Stimulated activated CD4-positive, alpha-beta T cell treated with anti-CD3 and anti-CD28 coated beads, TNF-alpha, amount 100 ng/mL, for 48 hours (primary cell): ENCODE measurements around the gene SLC24A3.
"Not testable (repeated sequence)": the region's sequence is repeated elsewhere in the genome, so short reads cannot be mapped to it uniquely, and the experiment has no call there.

Experiments used
- DNase-seq, 3 donors: peaks; one replicate each; pipeline ENCODE4 v3.0.0-alpha.2; 2020; ENCODE audit warnings: low read depth in 3 of 3

SLC24A3 gene

DNA sequence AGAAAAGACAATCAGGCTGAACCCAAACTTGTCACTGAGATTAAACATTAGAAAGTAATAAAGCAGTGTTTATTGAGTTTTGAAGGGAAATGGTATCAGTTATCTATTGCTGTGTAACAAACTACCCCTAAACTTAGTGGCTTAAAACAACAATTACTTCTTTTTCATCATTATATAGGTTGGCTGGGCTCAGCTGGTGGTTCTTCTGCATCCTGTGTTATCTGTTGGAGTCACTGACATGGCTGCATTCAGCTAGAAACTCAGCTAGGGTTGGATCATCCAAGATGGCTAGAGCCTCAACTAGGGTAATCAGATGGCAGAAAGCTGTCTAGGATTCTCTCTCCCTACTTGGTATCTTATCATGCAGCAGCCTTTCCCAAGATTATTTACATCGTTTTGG lies 533.1 kb downstream of the SLC24A3 start:
- DNase-seq: no peak

DNA sequence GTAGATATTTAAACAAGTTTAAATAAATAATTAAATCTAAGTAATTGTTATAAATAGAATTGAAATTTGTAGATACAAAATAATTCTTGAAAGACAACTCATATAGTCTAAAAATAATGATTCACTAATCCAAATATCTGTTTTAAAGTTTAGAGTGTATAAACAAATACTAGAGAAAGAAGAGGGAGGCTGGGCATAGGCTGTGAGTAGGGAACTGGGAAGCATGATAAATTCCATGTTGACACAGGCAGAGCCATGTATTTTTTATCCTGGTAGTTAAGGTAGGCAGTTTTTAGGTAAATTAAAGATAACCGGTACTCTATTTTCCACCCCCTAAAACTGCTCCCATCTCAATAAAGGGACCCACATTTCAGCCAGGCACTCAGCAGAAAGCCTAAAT lies 534.0 kb downstream of the SLC24A3 start:
- DNase-seq: no peak

DNA sequence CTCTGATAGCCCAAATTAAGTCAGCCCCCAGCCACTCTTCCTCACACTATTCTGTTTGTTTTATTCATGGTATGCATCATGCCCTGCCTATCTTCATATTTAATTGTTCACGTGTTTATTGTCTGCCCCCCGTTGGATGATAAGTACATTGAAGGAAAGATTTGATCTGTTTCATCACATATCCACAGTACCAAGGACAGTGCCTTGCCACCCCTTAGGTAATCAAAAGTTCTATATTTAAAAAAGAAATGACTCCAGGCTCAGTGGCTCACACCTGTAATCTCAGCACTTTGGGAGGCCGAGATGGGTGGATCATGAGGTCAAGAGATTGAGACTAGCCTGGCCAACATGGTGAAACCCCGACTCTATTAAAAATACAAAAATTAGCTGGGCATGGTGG lies 535.5 kb downstream of the SLC24A3 start:
- DNase-seq: no peak

GRCh38 chr20:19748681-19749080 lies 536.2 kb downstream of the SLC24A3 start:
- no peak for DNase-seq

DNA sequence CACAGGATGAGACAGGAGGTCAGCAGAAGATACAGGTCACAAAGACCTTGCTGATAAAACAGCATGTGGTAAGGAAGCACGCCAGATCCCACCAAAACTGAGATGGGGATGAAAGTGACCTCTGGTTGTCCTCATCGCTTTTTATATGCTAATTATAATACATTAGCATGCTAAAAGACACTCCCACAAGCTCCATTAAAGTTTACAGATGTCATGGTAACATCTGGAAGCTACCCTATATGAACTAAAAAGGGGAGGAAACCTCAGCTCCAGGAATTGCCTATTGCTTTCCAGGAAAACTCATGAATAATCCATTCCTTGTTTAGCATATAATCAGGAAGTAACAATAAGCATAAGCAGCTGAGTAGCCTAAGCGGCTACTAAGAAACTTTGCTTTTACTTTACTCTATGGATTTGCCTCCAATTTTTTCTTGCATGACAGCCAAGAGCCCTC lies 537.2 kb downstream of the SLC24A3 start:
- DNase-seq: no peak

DNA sequence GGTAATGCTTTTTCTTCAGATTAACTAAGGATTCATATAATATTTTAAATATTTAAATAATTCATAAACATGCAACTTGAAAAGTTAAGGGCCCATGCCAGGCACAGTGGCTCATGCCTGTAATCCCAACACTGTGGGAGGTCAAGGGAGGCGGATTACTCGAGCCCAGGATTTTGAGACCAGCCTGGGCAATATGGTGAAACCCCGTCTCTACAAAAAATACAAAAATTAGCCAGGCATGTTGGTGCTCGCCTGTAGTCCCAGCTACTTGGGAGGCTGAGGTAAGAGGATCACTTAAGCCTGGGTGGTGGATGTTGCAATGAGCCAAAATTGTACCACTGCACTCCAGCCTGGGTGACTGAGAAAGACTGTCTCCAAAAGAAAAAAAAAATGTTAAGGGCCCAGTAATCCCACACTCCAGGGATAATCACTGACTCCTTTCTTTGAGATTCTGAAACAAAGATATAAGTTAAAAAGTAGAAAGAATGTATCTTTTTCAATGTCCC lies 537.7 kb downstream of the SLC24A3 start:
- no peak for DNase-seq

DNA sequence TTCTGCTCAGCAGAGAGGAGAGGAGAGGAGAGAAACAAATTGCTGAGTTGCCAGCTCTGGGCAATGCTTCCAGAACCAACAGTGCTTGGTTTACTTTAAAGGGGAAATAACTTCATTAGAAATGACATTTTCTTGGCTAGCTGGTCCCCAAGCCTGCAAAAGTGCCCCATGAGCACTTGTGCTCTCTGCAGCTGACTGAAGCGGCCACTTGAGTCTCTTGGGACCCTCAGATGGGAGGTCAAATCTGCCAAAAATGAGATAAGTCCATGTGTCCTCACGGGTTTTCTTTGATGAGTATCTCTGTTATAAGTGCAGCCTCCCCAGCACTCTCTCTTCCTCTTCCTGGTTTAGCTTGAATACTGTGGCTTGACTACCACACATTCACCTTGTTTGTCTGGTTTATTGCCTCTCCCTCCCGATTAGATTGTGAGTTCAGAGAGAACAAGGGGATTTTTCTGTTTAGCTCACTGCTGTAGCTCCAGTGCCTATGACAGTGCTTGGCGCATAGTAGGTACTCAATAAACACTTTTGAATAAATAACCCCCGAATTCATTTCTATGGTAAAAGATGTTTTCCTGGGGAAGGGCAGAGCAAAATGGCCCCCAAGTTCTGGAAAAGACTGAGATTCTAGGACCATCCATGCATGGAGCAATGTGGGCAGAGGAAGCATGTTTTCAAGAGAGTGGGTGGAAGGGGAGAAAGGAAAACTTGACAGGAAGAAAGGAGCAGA lies 538.6 kb downstream of the SLC24A3 start:
- no peak for DNase-seq

- DNase-seq: not testable (repeated sequence)
Measured at GRCh38 chr20:19754201-19754600, 541.8 kb downstream of the SLC24A3 start.

- no peak for DNase-seq
Measured at GRCh38 chr20:19756761-19757486, 544.5 kb downstream of the SLC24A3 start.

DNA sequence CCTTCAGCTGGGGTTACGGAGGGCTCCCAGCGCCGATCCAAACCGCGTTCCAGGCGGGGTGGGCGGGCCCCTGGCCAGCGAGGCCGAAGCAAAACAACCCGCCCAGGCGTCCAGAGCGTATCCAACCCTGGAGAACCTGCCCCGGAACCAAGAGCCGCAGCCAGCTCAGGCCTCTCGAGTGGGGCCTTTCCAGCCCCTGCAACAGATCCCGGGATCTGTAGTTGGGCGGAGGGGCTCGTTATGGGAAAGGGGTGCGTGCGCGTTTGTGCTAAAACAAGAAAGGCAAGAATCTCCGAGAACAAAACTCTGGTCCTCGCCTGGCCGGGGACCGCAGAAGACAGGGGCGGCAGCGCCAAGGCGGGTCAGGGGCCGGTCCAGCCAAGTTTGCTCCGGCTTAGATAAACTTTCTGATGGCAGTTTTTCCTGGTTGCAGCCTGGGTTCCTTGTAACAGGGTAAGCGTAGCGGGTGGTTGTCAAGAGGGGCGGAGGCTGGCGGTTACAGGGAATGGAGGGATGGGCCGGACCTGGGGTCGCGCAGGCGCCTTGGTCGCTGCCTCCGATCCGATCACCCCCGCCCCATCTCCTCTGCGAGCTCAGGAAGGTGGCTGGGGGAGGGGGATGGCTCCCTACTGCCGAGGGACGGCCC lies 545.2 kb downstream of the SLC24A3 start:
- DNase-seq: no peak

DNA sequence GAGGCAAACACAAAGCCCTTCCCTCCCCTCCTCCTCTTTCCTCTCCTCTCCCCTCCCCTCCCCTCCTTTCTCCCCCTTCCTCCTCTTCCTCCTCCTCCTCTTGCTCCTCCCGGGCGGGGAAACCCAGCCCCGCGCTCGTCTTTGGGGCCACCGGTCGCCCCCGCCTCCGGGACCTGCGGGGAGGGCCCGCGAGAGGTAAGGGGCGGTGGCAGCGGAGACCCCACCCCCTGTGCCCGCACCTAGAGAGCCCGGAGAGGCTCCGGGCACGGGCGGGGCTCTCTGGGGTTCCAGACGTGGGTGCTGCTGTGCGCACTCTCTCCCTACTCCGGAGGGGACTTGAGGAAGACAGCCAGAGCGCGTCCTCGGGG lies 545.7 kb downstream of the SLC24A3 start, which contains the start of gene RIN2:
Gene RIN2, plus strand, starts transcription at position 126 of the 368 bp plus-strand sequence. CDS start 131,344 bp downstream, outside the sequence.
- no peak for DNase-seq

DNA sequence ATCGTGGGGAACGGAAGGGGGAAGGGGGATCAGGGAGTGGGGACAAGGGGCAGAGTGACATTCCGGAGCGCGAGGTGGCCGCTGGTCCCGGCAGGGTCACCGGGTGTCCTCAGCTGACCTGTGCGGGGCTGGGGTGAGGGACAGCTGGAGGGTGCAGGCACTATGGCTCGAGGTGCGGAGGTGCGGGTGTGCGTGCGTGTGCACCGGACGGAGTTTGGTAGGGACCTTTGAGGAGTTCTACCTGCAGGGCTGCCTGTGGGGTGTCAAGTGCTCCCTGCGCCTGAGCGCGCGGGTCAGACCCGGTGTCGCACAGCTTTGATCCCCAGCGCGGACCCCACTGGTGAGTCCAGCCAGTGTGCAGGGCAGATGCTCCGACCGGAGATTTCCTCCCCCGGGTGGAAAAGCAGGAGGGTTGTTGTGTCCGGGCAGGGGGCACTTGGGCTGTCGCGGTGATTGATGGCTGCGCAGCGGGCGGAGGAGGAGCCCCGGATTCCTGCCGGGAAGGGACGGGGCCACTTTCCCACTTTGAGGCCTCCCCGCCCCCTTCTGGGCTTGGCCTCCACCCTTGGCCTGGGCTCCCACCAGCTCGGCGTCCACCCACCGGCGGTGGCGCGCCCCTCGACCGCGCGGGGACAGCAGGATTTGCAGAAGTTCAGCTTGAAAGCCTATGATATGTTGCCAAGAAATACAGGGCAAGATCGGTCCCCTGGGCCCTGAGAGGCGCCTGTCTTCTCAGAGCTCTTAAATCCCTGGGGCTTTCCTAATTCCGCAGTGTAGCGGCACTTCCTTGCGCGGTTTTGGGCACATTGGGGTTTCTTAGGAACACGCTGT lies 546.3 kb downstream of the SLC24A3 start:
- DNase-seq: no peak

DNA sequence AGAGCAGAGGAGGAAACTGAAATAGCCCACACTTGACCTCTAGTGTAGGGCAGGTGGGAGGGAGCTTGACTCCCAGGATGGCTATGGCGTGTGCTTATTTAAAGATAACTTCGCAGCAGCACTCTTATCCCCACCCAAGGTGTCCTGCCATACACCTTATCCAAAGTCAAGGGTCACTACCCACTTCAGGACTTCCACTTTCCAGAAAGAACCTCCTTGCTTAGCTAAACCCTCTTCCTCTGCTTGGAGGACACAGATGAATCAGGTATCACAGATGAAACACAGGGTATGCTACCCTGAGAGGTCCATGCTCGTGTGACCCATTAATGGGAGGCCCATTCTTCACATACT lies 547.9 kb downstream of the SLC24A3 start:
- no peak for DNase-seq

DNA sequence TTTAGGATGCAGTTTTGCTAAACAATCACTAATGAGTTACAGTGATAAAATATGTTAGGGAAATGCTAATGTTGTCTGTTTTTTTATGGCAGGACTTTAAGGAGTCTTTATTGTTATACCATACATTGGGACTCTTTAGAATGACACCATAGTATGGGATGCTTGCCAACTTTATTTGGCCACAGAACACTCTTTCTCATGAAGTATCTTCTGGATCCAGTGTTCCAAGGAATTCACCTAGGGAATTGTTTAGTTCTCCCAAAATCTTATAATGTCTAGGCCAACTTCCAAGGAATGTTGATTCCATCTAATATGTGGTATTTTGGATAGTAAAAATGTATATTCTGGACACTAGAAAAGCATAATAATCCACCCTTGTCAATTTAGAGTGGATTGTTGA lies 548.9 kb downstream of the SLC24A3 start:
- no peak for DNase-seq

DNA sequence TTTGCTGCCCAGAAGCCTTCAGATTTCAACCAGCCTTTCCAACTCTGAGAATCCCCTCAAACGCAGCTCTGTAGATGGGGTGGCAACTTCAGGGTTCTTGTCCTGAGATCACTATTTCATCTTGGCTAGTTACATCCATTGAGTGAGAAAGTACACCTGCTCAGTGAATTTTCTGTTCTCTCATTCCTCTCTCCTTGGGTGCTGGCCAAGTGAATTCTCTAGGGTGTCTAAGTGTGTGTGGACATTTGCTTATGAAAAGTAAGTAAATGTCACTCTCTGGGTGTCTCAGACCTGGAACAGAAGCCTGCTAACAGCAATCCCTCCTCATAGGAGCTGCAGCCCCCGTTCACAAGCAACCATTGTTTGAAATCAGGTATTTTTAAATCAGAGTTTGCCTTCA lies 549.4 kb downstream of the SLC24A3 start:
- DNase-seq: no peak

- no peak for DNase-seq
Measured at GRCh38 chr20:19764207-19764606, 551.8 kb downstream of the SLC24A3 start.

DNA sequence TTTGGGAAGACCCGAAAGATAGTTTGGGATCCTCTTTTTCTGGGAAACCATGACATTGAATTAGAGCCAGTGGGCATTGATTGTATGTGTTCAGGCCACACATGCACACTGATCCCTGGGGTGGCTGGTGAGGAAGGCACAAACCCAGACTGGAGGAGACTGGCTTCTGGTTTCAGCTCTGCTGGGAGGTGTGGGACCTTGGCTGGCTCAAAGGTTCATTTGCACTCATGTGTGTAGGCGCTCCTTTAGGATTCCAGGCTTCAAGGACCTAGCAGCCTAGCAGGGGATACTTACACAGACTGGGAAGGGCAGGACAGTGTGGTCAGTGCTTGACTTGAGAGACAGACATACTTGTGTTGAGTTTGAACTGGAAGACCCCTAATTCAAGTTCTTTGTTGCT lies 552.8 kb downstream of the SLC24A3 start:
- DNase-seq: no peak

DNA sequence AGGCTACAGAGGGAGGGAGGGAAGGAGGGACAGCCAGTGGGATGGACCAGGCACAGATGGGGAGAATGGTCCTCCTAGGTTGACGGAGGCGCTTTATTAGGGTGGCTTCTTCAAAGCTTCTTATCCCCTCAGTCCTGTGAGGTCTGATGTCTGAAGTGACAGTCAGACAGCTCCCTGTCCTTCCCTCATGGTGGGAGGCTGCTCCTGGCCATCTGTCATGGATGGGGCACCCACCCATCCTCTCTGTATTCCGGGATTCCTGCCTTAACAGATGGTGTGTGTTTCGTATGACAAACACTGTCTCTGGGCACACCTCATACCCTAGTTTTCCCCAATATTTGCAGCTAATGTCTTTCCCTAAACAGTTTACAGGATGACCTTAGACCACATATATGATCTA lies 553.5 kb downstream of the SLC24A3 start:
- no peak for DNase-seq

- no peak for DNase-seq
Measured at GRCh38 chr20:19767070-19767469, 554.6 kb downstream of the SLC24A3 start.

DNA sequence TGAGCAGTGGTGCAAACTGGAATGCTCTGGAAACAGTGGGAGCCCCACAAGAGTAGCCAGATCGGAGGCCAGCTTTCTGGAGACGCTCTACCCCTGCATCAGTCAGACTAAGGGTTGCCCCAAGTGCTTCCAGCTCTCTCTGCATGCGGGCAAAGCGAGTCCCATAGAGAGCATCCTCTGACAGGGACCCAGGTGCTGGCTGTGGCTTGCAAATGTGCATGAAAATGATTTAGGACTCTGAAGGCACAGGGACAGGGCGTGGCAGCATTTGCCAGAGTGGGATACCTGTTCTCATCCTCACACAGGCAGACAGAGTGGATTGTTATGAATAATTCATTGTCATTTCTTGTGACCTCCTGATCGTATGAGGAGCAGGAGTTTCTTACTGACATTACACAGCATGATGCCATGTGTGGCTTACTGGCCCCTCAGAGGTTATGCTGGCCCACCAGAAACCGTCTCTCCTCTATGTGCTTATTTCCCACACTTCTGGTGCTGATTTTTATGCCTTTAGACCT lies 555.9 kb downstream of the SLC24A3 start:
- DNase-seq: no peak

DNA sequence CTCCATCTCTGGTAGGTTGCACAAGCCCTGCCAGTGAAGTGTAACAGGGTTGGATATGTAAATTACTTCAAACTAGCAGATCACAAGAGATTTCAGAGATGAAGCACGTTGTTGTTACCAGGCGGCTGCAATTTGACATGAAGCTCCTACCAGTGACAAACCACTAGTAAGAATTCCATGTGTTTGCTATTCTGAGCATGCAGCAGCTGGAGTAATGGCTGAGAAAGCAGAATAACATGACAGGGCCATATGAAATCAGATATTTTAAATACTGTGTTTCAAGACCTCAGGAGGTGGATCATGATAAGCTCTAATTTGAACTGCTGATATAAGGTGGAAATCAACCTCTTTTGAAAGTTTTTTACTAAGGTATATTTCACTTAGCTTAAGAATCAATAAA lies 557.1 kb downstream of the SLC24A3 start:
- DNase-seq: no peak

DNA sequence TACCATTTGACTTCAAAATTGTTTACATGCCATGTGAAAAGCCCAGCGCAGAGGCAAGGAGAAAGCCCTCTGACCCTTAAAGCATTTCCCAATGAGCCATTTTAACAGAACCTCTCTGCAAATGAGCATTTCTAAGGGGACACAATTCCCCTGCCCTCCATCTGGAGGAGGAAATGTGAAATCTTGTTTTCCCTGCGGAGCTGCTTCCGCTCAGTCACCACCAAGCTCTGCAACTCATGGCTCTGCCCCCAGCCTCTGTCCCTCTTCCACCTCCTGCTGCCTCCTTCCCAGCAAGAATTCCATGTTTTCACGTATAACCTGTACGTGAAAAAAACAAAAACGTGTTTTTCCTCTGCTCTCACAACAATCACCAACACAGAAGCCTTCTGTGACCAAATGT lies 557.9 kb downstream of the SLC24A3 start:
- DNase-seq: no peak
